SK-N-SH treated with all-trans-retinoic acid at 6 μM for 48 hours (cell line): ENCODE measurements around the gene DDX50.

Source experiments
- ARNTL ChIP-seq: fragments of 450-650 bp; formaldehyde crosslinking; IDR thresholded peaks from 2 replicates; pipeline ENCODE4 v1.5.0; 2020; ENCODE audit warnings: low read depth, mild to moderate bottlenecking, moderate library complexity, borderline replicate concordance
- CREB5 ChIP-seq: fragments of 250-450 bp; sonication (Bioruptor Pico); IDR thresholded peaks from 2 replicates; pipeline ENCODE4 v1.5.1; 2020; ENCODE audit warnings: low read depth, mild to moderate bottlenecking, moderate library complexity
- ESRRG ChIP-seq: fragments of 250-450 bp; sonication (Bioruptor Pico); IDR thresholded peaks from 2 replicates; pipeline ENCODE4 v1.6.1; 2021; ENCODE audit warnings: mild to moderate bottlenecking
- ZFP30 ChIP-seq: fragments of 450-650 bp; formaldehyde crosslinking; IDR thresholded peaks from 2 replicates; pipeline ENCODE4 v1.5.0; 2022; ENCODE audit warnings: mild to moderate bottlenecking, moderate library complexity
- TF ChIP-seq, protein P1 (sequence below): fragments of 250-450 bp; sonication (Bioruptor Pico); IDR thresholded peaks from 2 replicates; pipeline ENCODE4 v1.5.1; 2021; ENCODE audit warnings: mild to moderate bottlenecking, moderate library complexity

DNA sequence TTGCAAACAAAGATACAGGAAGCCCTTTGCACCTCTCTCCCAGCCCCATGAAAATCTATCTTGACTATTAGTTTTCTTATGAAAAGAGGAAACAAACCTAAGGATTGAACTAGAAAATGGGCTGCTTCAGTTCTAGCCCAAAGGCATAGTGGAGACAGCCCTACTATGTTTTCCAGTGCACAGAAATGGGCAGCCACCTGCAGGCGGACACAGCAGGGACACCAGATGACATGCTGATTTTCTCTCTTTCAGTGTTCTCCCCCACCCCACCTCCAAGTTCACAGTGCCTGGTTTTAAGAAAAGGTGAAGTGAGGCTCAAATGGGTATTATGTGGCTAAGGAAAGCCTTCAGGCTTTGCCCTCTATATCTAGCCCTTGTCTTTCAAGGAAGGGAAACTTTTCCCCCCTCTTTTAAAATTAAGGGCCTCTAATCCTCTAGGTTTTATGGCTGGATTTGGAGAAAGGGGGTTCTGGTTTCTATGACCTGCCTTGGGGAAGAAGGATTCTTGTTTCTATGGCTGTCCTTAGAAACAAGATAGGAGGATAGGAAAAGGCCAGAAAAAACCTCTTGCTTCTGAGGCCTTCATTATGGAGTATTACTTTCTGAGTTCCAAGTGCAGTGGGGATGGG, 23.5 kb upstream of the DDX50 start:
- TF ChIP-seq ESRRG (CRISPR knock-in tag): no peak
- no peak for TF ChIP-seq CREB5 (CRISPR knock-in tag)
- TF ChIP-seq, protein P1, sequence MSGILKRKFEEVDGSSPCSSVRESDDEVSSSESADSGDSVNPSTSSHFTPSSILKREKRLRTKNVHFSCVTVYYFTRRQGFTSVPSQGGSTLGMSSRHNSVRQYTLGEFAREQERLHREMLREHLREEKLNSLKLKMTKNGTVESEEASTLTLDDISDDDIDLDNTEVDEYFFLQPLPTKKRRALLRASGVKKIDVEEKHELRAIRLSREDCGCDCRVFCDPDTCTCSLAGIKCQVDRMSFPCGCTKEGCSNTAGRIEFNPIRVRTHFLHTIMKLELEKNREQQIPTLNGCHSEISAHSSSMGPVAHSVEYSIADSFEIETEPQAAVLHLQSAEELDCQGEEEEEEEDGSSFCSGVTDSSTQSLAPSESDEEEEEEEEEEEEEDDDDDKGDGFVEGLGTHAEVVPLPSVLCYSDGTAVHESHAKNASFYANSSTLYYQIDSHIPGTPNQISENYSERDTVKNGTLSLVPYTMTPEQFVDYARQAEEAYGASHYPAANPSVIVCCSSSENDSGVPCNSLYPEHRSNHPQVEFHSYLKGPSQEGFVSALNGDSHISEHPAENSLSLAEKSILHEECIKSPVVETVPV: no peak
- TF ChIP-seq ARNTL (CRISPR knock-in tag): no peak
- no peak for TF ChIP-seq ZFP30 (CRISPR knock-in tag)
